Neural progenitor cell (in vitro differentiated cells): Measurements from ENCODE around the gene EPB41.

Experiments used
- EZH2 ChIP-seq: fragments of 200-600 bp; sonication (generic); IDR thresholded peaks from 2 replicates; pipeline ENCODE4 v1.6.1; 2017; ENCODE audit warnings: antibody characterized with exemption, mild to moderate bottlenecking, moderate library complexity
- EZH2phosphoT487 ChIP-seq: fragments of 200-600 bp; sonication (generic); IDR thresholded peaks from 2 replicates; pipeline ENCODE4 v1.6.1; 2017; ENCODE audit warnings: antibody characterized with exemption
- TF ChIP-seq, protein P1 (sequence below): fragments of 200-600 bp; sonication (generic); IDR thresholded peaks from 2 replicates; pipeline ENCODE4 v1.5.1; 2017; ENCODE audit warnings: antibody characterized with exemption, mild to moderate bottlenecking

DNA sequence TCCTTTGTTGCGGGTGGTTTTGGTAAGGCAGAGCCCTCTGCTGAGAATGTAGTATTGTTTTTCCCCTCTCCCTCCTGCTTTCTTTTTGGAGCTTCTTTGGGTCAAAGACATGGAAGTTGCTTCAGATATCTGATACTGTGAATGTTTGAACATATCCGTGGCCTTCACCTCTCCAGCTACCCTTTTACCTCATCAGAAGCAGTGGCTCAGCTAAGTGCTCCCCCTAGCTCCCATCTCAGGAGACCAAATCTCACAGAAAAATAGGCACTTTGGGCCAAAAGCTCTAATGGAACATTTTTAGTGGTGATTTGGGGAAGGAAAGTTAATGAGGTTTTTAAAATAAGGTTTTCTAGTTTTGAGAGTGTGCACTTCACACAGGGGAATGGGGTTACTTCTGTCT, 203.0 kb downstream of the EPB41 start:
- TF ChIP-seq, protein P1, sequence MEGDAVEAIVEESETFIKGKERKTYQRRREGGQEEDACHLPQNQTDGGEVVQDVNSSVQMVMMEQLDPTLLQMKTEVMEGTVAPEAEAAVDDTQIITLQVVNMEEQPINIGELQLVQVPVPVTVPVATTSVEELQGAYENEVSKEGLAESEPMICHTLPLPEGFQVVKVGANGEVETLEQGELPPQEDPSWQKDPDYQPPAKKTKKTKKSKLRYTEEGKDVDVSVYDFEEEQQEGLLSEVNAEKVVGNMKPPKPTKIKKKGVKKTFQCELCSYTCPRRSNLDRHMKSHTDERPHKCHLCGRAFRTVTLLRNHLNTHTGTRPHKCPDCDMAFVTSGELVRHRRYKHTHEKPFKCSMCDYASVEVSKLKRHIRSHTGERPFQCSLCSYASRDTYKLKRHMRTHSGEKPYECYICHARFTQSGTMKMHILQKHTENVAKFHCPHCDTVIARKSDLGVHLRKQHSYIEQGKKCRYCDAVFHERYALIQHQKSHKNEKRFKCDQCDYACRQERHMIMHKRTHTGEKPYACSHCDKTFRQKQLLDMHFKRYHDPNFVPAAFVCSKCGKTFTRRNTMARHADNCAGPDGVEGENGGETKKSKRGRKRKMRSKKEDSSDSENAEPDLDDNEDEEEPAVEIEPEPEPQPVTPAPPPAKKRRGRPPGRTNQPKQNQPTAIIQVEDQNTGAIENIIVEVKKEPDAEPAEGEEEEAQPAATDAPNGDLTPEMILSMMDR, result no peak
- TF ChIP-seq EZH2phosphoT487 (no peak), EZH2 (no peak)
